GM18499 (cell line): ENCODE data around the gene BEAN1.

Experiments
- ATAC-seq: cut with Tn5 transposase; IDR thresholded peaks from one replicate; pipeline ENCODE4 v1.9.1; 2021; ENCODE audit warnings: moderate number of reproducible peaks; ENCODE audit not compliant: insufficient read depth, unreplicated experiment

Gene BEAN1

GRCh38 chr16:66516509-66516807 lies 89.4 kb downstream of the BEAN1 start:
- peak; percentile 2 for ATAC-seq

- peak; percentile 97 for ATAC-seq
These were observed 89.9 kb downstream of the BEAN1 start for GRCh38 chr16:66516808-66517585.

- ATAC-seq = no peak
These were observed 90.6 kb downstream of the BEAN1 start for GRCh38 chr16:66517586-66518263.

GRCh38 chr16:66519482-66520373 lies 92.6 kb downstream of the BEAN1 start:
- ATAC-seq = no peak

GRCh38 chr16:66520406-66521170 lies 93.5 kb downstream of the BEAN1 start:
- no peak for ATAC-seq

GRCh38 chr16:66521252-66521713 lies 94.2 kb downstream of the BEAN1 start:
- no peak for ATAC-seq

GRCh38 chr16:66521951-66522771 lies 95.1 kb downstream of the BEAN1 start:
- ATAC-seq = peak; percentile 57

GRCh38 chr16:66522816-66523590 lies 95.9 kb downstream of the BEAN1 start:
- ATAC-seq = no peak

GRCh38 chr16:66523861-66524354 lies 96.8 kb downstream of the BEAN1 start:
- no peak for ATAC-seq

GRCh38 chr16:66524601-66525164 lies 97.6 kb downstream of the BEAN1 start:
- ATAC-seq = peak; percentile 57

- ATAC-seq = no peak
These were observed 98.5 kb downstream of the BEAN1 start for GRCh38 chr16:66525396-66526180.

- ATAC-seq = no peak
These were observed 101.2 kb downstream of the BEAN1 start for GRCh38 chr16:66528294-66528693.

- no peak for ATAC-seq
These were observed 102.4 kb downstream of the BEAN1 start for GRCh38 chr16:66529475-66529874.
